Ovary (tissue), 9 donors: ENCODE results near the gene TRIO. TPM values are rescaled to one million over a fixed set of nuclear protein-coding genes. Genes with fewer than 3 reads are reported as not detected.

Source experiments
- DNase-seq, 5 donors: peaks; one replicate each; pipeline ENCODE4 v3.0.0-alpha.2; 2019 to 2020
- H3K27ac ChIP-seq, 2 donors: fragments of 200-600 bp; one replicate each; pipeline versions ENCODE4 v1.5.1 to v1.8.0; 2019 to 2022
- H3K27me3 ChIP-seq: fragments of 200-600 bp; one replicate; pipeline ENCODE4 v1.8.0; 2022
- H3K36me3 ChIP-seq: fragments of 200-600 bp; sonication (generic); one replicate; pipeline ENCODE4 v1.5.1; 2019
- H3K4me1 ChIP-seq: one replicate; pipeline ENCODE4 v1.8.1; 2013; ENCODE audit warnings: mild to moderate bottlenecking, moderate library complexity; ENCODE audit not compliant: insufficient read depth
- H3K4me3 ChIP-seq: fragments of 200-600 bp; sonication (generic); one replicate; pipeline ENCODE4 v1.5.1; 2017
- H3K9me3 ChIP-seq, 2 donors: fragments of 200-600 bp in 1 of 2; sonication (generic) in 1 of 2; one replicate each; pipeline versions ENCODE4 v1.5.1 to v1.8.1; 2013 to 2019; ENCODE audit warnings: mild to moderate bottlenecking in 1 of 2, moderate library complexity in 1 of 2
- CTCF ChIP-seq, 3 donors: fragments of 450-650 bp in 2 of 3; fragments of 200-600 bp in 1 of 3; IDR thresholded peaks; one replicate each; pipeline versions ENCODE4 v1.5.1 to v1.8.0; 2016 to 2022; ENCODE audit warnings: antibody characterized with exemption in 3 of 3, mild to moderate bottlenecking in 1 of 3
- EP300 ChIP-seq: sonication (generic); formaldehyde crosslinking; IDR thresholded peaks from one replicate; pipeline ENCODE4 v1.6.1; 2017; ENCODE audit warnings: antibody characterized with exemption
- POLR2A ChIP-seq: fragments of 450-650 bp; IDR thresholded peaks from one replicate; pipeline ENCODE4 v1.6.1; 2017; ENCODE audit warnings: antibody characterized with exemption, mild to moderate bottlenecking, moderate library complexity
- WGBS, 3 donors: extraction: QIAGEN DNeasy Blood & Tissue Kit in 1 of 3; methylation state at CpG; one replicate each; pipeline versions ENCODE4 v1.1.5 to v1.1.7; 2013 to 2017; 5-methylcytosine and 5-hydroxymethylcytosine counted together
- intact Hi-C, 4 donors: fragments of 100-400 bp; cut with DNase I; formaldehyde crosslinking; loops; one replicate each; pipeline versions ENCODE4 v1.11.0 to v1.15.1; 2022 to 2023
- polyA plus RNA-seq, 2 donors: library from polyadenylated mRNA; stranded (reverse); fragments of 200-250 nt in 1 of 2; fragments of 350-450 nt in 1 of 2; fragmentation: Illumina TruSeq in 1 of 2; extraction: RNeasy Lipid Tissue Mini Kit (QIAGEN cat#74804) in 1 of 2; gene quantifications; one replicate each; pipeline ENCODE4 v1.2.3, GENCODE V29; 2013 to 2014
- total RNA-seq, 7 donors: library from RNA; depleted of rRNA in 2 of 7; stranded (reverse); fragments of >200 nt in 2 of 7; fragmentation: NEBNext Ultra II Directional in 3 of 7; extraction: Animal tissue kit (Norgen Biotek cat#: 25700) in 3 of 7; gene quantifications; one replicate each; pipeline versions ENCODE4 v1.1.0 to v1.2.4, GENCODE V29; 2016 to 2023
- donor health status: DM: no; HTN: no; CAD: no; lungs with moderate emphysema.
- donor health status: DM: no; HTN: no; CAD: no.
- donor health status: Bipolar disorder and iron deficiency.
- donor health status: DM: yes; HTN: yes; CAD: no.
- donor health status: DM: no; HTN: no; CAD: no.
- donor health status: DM: yes; HTN: yes; CAD: no.

Gene TRIO
- total and polyA plus RNA-seq, 9 donors = 58.4 to 268 (median 125) TPM

DNA sequence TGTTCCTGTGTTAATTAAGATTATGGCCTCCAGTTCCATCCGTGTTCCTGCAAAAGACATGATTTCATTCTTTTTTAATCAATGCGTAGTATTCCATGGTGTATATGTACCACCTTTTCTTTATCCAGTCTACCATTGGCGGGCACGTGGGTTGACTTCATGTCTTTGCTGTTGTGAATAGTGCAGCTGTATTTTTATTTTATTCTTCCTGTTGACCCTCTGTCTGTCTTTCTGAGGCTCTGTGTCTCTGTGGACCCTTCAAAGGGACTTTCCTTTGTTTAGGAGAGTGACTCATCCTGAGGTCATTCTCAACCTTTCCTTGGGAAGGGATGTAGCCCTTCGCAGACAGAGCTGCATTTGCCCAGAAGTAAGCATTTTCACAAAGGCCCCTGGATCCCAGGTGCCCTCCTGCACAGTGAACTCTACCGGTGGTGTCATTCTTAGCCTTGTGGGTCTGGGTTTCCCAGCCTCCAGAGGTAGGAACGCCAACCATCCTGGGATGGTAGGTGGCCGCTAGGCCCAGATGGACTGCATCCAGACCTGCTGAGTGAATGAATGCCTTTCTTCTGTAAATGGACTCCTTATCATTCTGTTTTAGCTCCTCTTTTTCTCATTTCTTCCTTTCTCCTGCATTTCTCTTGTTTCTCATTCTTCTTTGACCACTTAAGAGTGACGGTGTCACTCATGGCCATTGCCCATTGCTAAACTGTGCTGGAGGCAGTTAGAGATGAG is 22.4 kb downstream of the TRIO start:
- Histone ChIP-seq H3K4me1 (peaks cover 14% of the 10 kb centered on the region), H3K27ac (no peak overlapping the region), H3K27me3 (no peaks in the 10 kb centered on the region), H3K4me3 (no peak overlapping the region), H3K36me3 (no peaks in the 10 kb centered on the region), H3K9me3 (no peaks in the 10 kb centered on the region)
- no peak for DNase-seq
- TF ChIP-seq CTCF (IDR thresholded peaks at IDR 0.05) = no peak
- no peak for TF ChIP-seq EP300
- no peak for TF ChIP-seq POLR2A
- 86 to 88% (median 87%) methylated on average over 9 of the region's 9 CpGs for WGBS, 3 donors
- intact Hi-C loops = no loop called here

- no peak for DNase-seq
- no peaks in the 10 kb centered on the region for H3K36me3 ChIP-seq
- no peak overlapping the region for H3K4me3 ChIP-seq
- no peaks in the 10 kb centered on the region for H3K27me3 ChIP-seq
- H3K4me1 ChIP-seq = peaks cover 14% of the 10 kb centered on the region
- WGBS, 3 donors = 70 to 74% (median 73%) methylated on average over 8 of the region's 8 CpGs
- intact Hi-C loops = no loop called here
- H3K9me3 ChIP-seq = no peaks in the 10 kb centered on the region
- TF ChIP-seq CTCF (IDR thresholded peaks at IDR 0.05) (no peak), POLR2A (no peak)
- H3K27ac ChIP-seq = no peak overlapping the region
These were observed 23.3 kb downstream of the TRIO start for GRCh38 chr5:14166437-14166836.

DNA sequence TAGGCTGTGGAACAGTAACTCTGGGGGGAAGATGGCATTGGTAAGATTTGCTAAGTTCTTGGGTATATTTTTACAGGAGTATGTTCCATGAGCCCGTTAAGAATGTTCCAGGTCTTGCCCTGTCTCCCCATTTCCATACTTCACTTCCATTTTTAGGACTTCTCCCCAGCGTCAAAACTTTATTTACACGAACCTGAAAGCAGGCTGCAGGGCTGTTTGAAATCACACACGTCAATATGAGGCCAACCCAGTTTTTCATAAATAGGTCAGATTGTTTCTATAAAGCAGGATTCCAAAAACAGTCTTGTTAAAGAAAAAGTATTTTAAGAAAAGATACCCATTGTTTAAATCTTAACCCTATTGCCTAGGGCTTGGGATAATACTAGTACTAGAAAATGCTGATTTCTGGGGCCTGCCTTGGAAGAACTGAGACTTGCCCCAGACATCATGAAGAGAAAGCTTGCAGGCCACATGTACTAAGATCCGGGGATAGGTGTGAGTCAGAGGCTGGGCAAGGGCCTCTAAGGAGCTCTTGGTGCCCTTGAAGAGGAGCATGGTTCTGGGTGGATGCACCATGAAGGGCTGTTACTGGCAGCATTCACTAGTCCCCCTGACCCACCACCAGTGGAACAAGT is 24.2 kb downstream of the TRIO start:
- no peak overlapping the region for H3K4me3 ChIP-seq
- intact Hi-C loops = no loop called here
- H3K9me3 ChIP-seq = no peaks in the 10 kb centered on the region
- 54 to 72% (median 57%) methylated on average over 5 of the region's 5 CpGs for WGBS, 3 donors
- peaks cover 13% of the 10 kb centered on the region for H3K4me1 ChIP-seq
- no peak for TF ChIP-seq EP300
- no peak for TF ChIP-seq POLR2A
- TF ChIP-seq CTCF (IDR thresholded peaks at IDR 0.05) = no peak
- no peaks in the 10 kb centered on the region for H3K27me3 ChIP-seq
- no peak for DNase-seq
- no peaks in the 10 kb centered on the region for H3K36me3 ChIP-seq
- no peak overlapping the region for H3K27ac ChIP-seq

DNA sequence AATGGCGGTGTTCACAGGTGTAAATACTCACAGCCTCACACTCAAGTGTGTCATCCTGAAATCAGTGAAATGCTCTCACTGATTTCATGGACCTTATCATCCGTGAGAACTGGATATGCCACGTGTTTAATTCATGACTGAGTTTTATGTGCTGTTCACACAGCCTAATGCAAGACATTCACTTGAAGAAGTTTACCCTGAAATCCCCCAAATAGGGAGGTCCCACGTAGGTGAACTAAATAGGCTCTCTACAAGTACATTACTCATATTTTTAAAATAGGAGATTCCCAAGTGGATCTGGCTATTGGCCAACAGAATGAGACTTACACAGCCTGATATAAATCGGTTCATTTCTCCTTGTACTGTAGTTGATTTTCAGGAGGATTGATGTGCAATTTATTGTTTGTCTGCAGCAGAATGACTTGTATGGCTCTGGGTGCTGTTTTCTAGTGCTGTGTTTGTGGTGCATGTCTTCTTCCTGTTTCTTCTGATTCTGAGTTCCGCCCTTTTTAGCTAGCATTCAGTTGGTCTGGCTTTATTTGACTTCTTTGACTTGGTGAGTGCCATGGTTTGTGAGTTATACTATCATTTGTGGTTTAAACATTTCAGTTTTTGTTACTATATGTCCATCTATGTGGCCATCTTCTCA is 25.1 kb downstream of the TRIO start:
- H3K4me1 ChIP-seq = peaks cover 14% of the 10 kb centered on the region

More for the DNA sequence above, 25.1 kb downstream of the TRIO start:
- Histone ChIP-seq H3K4me3 (no peak overlapping the region), H3K9me3 (no peaks in the 10 kb centered on the region), H3K27me3 (no peaks in the 10 kb centered on the region), H3K27ac (no peak overlapping the region), H3K36me3 (no peaks in the 10 kb centered on the region)
- intact Hi-C loops = no loop called here
- 46 to 58% (median 57%) methylated on average over 6 of the region's 6 CpGs for WGBS, 3 donors
- DNase-seq = no peak
- TF ChIP-seq POLR2A = no peak
- TF ChIP-seq EP300 = no peak
- no peak for TF ChIP-seq CTCF (IDR thresholded peaks at IDR 0.05)
